Muscle layer of duodenum (tissue), 2 donors: ENCODE measurements around the gene CHCHD1.

Experiments used
- H3K27ac ChIP-seq: one replicate; pipeline ENCODE4 v1.7.0; 2013; ENCODE audit warnings: mild to moderate bottlenecking, low read length
- H3K27me3 ChIP-seq: one replicate; pipeline ENCODE4 v1.7.0; 2013; ENCODE audit warnings: low read depth, mild to moderate bottlenecking, control low read depth, low read length
- H3K36me3 ChIP-seq, 2 donors: one replicate each; pipeline ENCODE4 v1.7.0; 2013; ENCODE audit warnings: low read length in 2 of 2, control low read depth in 1 of 2, mild to moderate bottlenecking in 1 of 2; ENCODE audit not compliant: insufficient read depth in 2 of 2, control insufficient read depth in 1 of 2
- H3K4me1 ChIP-seq, 2 donors: one replicate each; pipeline ENCODE4 v1.7.0; 2013; ENCODE audit warnings: low read length in 2 of 2, mild to moderate bottlenecking in 2 of 2, control low read depth in 1 of 2, moderate library complexity in 1 of 2; ENCODE audit not compliant: insufficient read depth in 2 of 2, control insufficient read depth in 1 of 2
- H3K4me3 ChIP-seq, 2 donors: one replicate each; pipeline ENCODE4 v1.7.0; 2013; ENCODE audit warnings: low read length in 2 of 2, low read depth in 1 of 2, mild to moderate bottlenecking in 1 of 2
- H3K9me3 ChIP-seq, 2 donors: one replicate each; pipeline ENCODE4 v1.7.0; 2013; ENCODE audit warnings: low read length in 2 of 2, control low read depth in 1 of 2, mild to moderate bottlenecking in 1 of 2; ENCODE audit not compliant: control insufficient read depth in 1 of 2
- donor health status: healthy.

The CHCHD1 gene

DNA sequence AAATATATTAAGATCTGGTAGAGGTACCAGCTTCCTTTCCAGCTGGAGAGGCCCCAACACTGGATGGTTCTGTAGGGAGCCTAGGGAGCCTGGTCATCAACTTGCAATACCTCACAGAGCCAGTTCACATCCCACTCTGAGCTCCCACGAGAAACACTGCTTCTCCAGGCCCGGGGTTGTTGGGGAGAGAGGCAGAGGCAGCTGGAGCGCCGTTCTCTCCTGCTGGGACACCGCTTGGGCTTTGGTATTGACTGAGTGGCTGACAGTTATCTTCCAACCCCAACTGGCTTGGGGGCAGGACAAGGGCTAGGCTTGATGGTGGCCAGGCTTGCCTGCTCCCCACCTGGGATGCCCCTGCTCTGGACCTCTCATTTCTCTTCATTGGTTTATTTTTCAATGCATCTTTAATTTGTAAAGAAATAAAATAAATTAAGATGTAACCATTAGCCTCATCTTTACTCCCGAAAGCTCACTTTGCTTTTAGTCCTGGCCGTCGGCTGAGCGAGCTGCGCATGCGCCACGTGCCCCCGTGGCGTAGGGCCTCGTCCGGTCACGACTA lies 10.0 kb upstream of the CHCHD1 start:
- Histone ChIP-seq H3K36me3 (peaks cover 46 to 51% of the 10 kb centered on the region in 2 donors), H3K9me3 (no peaks in the 10 kb centered on the region), H3K4me1 (peaks cover 7 to 36% of the 10 kb centered on the region in 2 donors), H3K27ac (peak overlapping the region; percentile 86), H3K27me3 (no peaks in the 10 kb centered on the region), H3K4me3 (peak overlapping the region; percentile 96 to 97)

DNA sequence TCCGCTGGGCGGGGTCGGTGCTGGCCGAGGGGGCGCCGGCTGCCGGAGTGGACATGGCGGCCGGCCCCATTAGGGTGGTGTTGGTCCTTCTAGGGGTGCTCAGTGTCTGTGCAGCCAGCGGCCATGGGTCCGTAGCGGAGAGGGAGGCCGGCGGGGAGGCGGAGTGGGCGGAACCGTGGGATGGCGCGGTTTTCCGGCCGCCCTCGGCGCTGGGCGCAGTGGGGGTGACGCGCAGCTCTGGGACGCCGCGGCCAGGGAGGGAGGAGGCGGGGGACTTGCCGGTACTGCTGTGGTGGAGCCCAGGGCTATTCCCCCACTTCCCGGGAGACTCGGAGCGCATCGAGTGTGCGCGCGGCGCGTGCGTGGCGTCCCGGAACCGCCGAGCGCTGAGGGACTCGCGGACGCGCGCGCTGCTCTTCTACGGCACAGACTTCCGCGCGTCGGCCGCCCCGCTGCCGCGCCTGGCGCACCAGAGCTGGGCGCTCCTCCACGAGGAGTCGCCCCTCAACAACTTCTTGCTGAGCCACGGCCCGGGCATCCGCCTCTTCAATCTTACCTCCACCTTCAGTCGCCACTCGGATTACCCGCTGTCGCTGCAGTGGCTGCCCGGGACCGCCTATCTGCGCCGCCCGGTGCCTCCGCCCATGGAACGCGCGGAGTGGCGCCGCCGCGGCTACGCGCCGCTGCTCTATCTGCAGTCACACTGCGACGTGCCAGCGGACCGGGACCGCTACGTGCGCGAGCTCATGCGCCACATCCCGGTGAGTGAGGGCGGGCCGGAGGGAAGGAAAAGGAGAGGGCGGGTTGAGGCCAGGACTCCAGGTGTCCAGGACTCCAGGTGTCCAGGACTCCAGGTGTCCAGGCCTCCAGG lies 9.3 kb upstream of the CHCHD1 start:
- H3K27ac ChIP-seq, result peak overlapping the region; percentile 86
- peak overlapping the region; percentile 96 to 97 for H3K4me3 ChIP-seq
- no peaks in the 10 kb centered on the region for H3K9me3 ChIP-seq
- no peaks in the 10 kb centered on the region for H3K27me3 ChIP-seq
- peaks cover 42 to 45% of the 10 kb centered on the region in 2 donors for H3K36me3 ChIP-seq
- H3K4me1 ChIP-seq, result peaks cover 7 to 36% of the 10 kb centered on the region in 2 donors

DNA sequence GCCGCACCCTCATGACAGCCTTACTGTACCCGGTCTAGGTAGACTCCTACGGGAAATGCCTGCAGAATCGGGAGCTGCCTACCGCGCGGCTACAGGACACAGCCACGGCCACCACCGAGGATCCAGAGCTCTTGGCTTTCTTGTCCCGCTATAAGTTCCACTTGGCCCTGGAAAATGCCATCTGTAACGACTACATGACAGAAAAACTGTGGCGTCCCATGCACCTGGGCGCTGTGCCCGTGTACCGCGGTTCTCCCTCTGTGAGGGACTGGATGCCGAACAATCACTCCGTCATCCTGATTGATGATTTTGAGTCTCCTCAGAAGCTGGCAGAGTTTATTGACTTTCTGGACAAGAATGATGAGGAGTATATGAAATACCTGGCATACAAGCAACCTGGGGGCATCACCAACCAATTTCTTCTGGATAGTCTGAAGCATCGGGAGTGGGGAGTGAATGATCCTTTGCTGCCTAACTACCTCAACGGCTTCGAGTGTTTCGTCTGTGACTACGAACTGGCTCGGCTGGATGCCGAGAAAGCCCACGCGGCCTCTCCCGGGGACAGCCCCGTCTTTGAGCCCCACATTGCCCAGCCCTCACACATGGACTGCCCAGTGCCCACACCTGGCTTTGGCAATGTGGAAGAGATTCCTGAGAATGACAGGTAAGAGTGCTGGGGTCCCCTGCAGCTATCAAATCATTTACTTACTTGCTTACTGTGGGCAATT lies 8.5 kb upstream of the CHCHD1 start:
- H3K4me1 ChIP-seq, result peaks cover 7 to 36% of the 10 kb centered on the region in 2 donors
- no peaks in the 10 kb centered on the region for H3K27me3 ChIP-seq
- H3K27ac ChIP-seq, result peak overlapping the region; percentile 86
- peaks cover 38% of the 10 kb centered on the region in 2 donors for H3K36me3 ChIP-seq
- H3K9me3 ChIP-seq, result no peaks in the 10 kb centered on the region
- peak overlapping the region; percentile 96 to 97 for H3K4me3 ChIP-seq

DNA sequence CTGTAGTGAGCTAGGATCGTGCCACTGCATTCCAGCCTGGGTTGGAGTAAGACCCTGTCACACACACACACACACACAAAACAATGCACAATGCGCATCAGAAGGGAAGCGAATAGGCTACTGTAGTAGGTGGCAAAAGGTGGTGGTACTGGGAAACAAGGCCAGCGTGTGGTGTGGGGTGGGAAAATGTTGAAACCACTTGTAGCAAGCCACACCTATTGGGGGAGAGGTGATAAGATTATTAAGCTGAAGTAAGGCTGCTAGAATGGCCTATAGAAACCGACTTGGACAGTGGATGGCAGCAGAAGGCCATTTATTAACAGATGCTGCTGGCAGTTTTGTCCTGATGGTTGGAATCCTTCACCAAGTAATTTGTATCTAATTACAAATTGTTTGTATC lies 7.2 kb upstream of the CHCHD1 start:
- H3K4me1 ChIP-seq, result peaks cover 7 to 36% of the 10 kb centered on the region in 2 donors
- no peak overlapping the region for H3K27ac ChIP-seq
- H3K27me3 ChIP-seq, result no peaks in the 10 kb centered on the region
- peaks cover 25 to 33% of the 10 kb centered on the region in 2 donors for H3K36me3 ChIP-seq
- no peaks in the 10 kb centered on the region for H3K9me3 ChIP-seq
- peak overlapping the region; percentile 27 to 29 for H3K4me3 ChIP-seq

DNA sequence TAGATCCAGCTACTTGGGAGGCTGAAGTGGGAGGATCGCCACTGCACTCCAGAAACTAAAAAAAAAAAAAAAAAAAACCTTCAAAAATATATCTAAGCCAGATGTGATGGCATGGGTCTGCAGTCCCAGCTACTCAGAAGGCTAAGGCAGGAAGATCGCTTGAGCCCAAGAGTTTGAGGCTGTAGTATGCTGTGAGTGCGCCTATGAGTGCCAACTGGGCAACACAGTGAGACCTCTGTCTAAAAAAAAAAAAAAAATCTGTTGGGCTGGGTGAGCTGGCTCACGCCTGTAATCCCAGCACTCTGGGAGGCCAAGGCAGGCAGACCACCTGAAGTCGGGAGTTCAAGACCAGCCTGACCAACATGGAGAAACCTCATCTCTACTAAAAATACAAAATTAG lies 2.8 kb upstream of the CHCHD1 start:
- Histone ChIP-seq H3K27me3 (no peaks in the 10 kb centered on the region), H3K9me3 (no peaks in the 10 kb centered on the region), H3K36me3 (peaks cover 5 to 16% of the 10 kb centered on the region in 2 donors), H3K27ac (no peak overlapping the region), H3K4me3 (no peak overlapping the region), H3K4me1 (peaks cover 17 to 42% of the 10 kb centered on the region in 2 donors)

DNA sequence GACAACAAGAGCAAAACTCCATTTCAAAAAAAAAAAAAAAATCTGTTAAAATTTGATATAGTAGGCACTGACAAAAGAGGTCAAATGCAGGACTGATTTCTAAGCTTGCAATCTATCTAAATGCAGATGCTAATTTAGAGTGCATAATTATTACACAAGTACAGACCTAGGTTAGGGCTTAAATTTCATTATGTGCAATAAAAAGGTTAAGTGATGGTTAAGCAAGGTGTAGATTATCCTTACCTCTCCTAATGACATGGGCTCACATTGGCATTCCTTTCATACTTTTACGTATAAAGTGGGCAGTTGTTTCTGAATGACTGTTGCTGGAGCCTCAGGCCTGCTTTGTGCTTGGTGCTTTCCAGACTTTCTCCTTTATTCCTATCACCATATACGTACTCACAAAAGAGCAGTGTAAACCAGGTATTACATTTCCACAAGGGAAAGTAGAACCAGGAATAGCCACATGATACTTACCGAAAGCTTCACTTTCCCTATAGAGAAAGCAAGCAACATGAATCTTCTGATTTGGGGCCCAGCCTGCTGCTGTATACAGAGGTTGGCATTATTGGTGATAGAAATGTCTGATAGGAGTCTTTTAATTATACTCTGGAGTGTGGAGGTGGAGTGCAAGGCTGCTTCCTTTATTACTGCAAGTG lies 2.2 kb upstream of the CHCHD1 start:
- Histone ChIP-seq H3K9me3 (no peaks in the 10 kb centered on the region), H3K36me3 (peaks cover 5 to 16% of the 10 kb centered on the region in 2 donors), H3K4me3 (no peak overlapping the region), H3K27me3 (no peaks in the 10 kb centered on the region), H3K27ac (no peak overlapping the region), H3K4me1 (peaks cover 15 to 39% of the 10 kb centered on the region in 2 donors)

DNA sequence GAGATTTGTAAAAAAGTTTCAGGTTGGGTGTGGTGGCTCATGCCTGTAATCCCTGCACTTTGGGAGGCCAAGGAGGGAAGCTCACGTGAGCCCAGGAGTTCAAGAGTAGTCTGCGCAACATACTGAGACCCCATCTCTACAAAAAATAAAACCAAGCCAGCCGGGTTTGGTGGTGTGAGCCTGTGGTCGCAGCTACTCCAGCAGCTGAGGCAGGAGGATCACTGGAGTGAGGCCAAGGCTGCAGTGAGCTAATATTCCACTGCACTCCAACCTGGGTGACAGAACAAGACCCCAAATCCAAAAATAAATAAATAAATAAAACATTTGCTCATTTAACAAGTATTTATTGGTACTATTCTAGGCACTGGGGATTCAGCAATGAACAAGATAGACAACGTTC lies 1.5 kb upstream of the CHCHD1 start:
- Histone ChIP-seq H3K4me1 (peaks cover 15 to 37% of the 10 kb centered on the region in 2 donors), H3K27ac (no peak overlapping the region), H3K4me3 (no peak overlapping the region), H3K36me3 (peaks cover 5 to 16% of the 10 kb centered on the region in 2 donors), H3K27me3 (no peaks in the 10 kb centered on the region), H3K9me3 (no peaks in the 10 kb centered on the region)

DNA sequence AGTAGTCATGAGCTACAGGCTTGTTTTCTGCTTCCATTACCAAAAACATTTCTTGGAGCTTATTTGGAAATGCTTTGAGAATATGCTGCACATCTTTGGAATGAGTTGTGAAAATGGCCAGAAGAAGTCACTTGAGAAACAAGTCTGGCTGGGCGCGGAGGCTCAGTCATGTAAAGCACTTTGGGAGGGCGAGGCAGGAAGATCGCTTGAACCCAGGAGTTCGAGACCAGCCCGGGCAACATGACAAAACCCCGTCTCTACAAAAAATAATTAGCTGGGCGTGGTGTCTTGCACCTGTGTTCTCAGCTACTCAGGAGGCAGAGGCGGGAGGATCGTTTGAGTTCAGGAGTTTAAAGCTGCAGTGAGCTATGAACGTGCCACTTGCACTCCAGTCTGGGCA lies 882 bp upstream of the CHCHD1 start:
- Histone ChIP-seq H3K4me1 (peaks cover 15 to 34% of the 10 kb centered on the region in 2 donors), H3K4me3 (peak overlapping the region; percentile 74 to 93), H3K27ac (peak overlapping the region; percentile 88), H3K36me3 (peaks cover 0 to 11% of the 10 kb centered on the region in 2 donors), H3K27me3 (no peaks in the 10 kb centered on the region), H3K9me3 (no peaks in the 10 kb centered on the region)

DNA sequence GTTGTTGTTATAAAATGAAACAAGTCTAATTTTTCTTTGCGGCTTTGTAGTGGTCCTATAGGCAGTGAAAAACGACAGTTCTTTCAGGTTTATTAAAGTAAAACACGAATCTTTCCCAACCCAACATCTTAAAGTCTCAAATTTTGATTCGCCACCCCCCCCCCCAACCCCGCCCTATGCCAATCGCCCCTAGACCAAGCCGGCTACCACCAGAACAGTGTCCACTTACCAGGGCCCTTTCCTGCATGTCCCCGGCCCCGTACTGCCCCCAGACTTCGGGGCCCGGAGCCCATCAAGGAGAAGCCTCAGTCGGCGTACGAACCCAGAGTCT lies 335 bp upstream of the CHCHD1 start:
- H3K27ac ChIP-seq, result peak overlapping the region; percentile 88
- H3K27me3 ChIP-seq, result no peaks in the 10 kb centered on the region
- H3K4me3 ChIP-seq, result peak overlapping the region; percentile 74 to 93
- no peaks in the 10 kb centered on the region for H3K9me3 ChIP-seq
- H3K36me3 ChIP-seq, result peaks cover 0 to 11% of the 10 kb centered on the region in 2 donors
- H3K4me1 ChIP-seq, result peaks cover 15 to 38% of the 10 kb centered on the region in 2 donors

DNA sequence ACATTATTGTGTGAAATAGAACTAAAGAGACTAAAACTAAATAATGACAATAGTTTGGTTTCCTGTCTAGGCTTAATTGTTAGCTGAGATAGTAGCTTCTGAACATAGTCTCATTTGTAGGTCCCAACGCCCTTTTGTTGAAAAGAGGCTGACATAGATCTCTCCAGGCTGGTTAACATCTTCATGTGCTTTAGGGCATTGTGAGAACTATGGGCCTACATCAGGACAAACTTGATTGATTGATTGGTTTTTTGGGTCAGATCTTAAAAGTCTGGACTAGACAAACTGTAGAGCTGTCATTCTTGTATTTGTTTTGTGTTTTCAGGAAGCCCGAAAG lies 869 bp downstream of the CHCHD1 start:
- Histone ChIP-seq H3K36me3 (peaks cover 0 to 11% of the 10 kb centered on the region in 2 donors), H3K4me1 (peaks cover 15 to 49% of the 10 kb centered on the region in 2 donors), H3K27ac (peak overlapping the region; percentile 88), H3K4me3 (peak overlapping the region; percentile 74 to 93), H3K27me3 (no peaks in the 10 kb centered on the region), H3K9me3 (no peaks in the 10 kb centered on the region)

DNA sequence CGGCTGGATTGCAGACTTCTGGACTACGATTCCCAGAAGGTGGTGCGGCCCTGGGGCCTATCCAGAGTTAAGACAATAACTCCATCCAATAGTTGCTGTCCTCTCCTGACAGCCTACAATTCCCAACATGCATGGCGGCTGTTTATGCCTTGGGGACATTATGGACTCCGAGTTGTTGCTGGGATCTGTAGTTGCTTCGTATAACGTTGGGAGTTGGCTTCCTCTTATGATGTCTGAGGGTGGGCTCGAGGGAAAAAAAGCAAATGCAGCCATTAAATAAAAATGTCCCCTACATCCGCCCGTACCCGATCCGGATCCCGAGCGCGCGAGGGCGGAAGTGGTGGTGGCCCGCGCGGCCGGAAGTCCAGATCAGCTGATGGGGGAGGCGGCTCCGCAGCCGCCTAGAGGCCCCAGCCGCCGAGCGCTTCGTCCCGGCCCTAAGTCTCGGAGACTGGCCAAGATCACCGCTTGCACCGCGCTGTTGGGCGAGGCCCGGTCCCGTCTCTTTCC lies 3.4 kb downstream of the CHCHD1 start, which contains the start of gene ZSWIM8:
TSS of gene ZSWIM8 (plus strand) at position 396 of the 510 bp plus-strand sequence. CDS start 273 bp downstream, outside the sequence.
- Histone ChIP-seq H3K36me3 (peaks cover 14 to 16% of the 10 kb centered on the region in 2 donors), H3K9me3 (no peaks in the 10 kb centered on the region), H3K4me1 (peaks cover 15 to 52% of the 10 kb centered on the region in 2 donors), H3K4me3 (peak within 1 kb of the TSS; percentile 77 to 94), H3K27me3 (no peaks in the 10 kb centered on the region), H3K27ac (peak within 1 kb of the TSS; percentile 83)
